Transverse colon (tissue), 4 donors: ENCODE results near the gene PTGR2.

ENCODE experiments used
- CTCF ChIP-seq, 5 experiments: fragments of 200-600 bp in 3 of 5; fragments of 450-650 bp in 2 of 5; sonication (generic) in 3 of 5; IDR thresholded peaks; 1 replicate in 2 of 5; 2 replicates in 3 of 5; pipeline ENCODE4 v1.5.1; 2016 to 2017; ENCODE audit warnings: antibody characterized with exemption in 5 of 5, inconsistent platforms in 3 of 5, mild to moderate bottlenecking in 2 of 5, moderate library complexity in 1 of 5
- POLR2A ChIP-seq: fragments of 450-650 bp; IDR thresholded peaks from one replicate; pipeline ENCODE4 v1.6.1; 2016; ENCODE audit warnings: antibody characterized with exemption, mild to moderate bottlenecking, moderate library complexity
- POLR2AphosphoS5 ChIP-seq, 3 donors: sonication (generic); formaldehyde crosslinking; IDR thresholded peaks; one replicate each; pipeline ENCODE4 v1.6.1; 2016; ENCODE audit warnings: antibody characterized with exemption in 3 of 3

GRCh38 chr14:73833530-73834260 is 17.9 kb upstream of the PTGR2 start:
- TF ChIP-seq POLR2AphosphoS5 (IDR thresholded peaks at IDR 0.05) (no peak), CTCF (IDR thresholded peaks at IDR 0.05) (no peak), POLR2A (no peak)
